Epithelial cell of esophagus (primary cell): Measurements from ENCODE around the gene ANK2.

Experiments used
- DNase-seq: peaks from one replicate; pipeline ENCODE4 v3.0.0; 2010; ENCODE audit warnings: low read depth
- H3K4me3 ChIP-seq: 2 replicates; pipeline ENCODE4 v1.5.1; 2011; ENCODE audit warnings: mild to moderate bottlenecking, low read length, control low read depth
- TF ChIP-seq, protein P1 (sequence below): IDR thresholded peaks from 2 replicates; pipeline ENCODE4 v1.5.1; 2011; ENCODE audit warnings: low read depth, mild to moderate bottlenecking, low read length, control low read depth, inconsistent platforms; ENCODE audit not compliant: insufficient read depth; ENCODE audit errors: missing control alignments

Gene ANK2

DNA sequence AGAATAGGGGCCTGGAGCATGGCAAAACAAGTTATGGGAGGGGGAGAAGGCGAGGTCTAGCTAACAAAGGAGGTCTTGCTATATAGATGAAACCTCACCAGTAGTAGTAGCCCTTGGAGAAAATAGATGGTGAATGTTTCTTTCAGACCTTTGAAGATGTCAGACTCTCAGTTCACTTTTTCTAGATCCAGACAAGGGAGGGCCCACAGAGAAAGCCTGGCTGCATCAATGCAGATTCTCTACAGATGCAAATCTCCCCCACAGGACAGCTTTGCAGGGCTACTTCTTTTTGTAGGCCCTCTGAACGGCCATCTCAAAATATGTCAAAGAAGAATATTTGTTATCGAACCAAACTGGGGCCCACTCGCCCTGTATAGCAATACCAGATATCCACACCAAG, 159.7 kb downstream of the ANK2 start:
- H3K4me3 ChIP-seq = no peak overlapping the region
- DNase-seq = no peak
- TF ChIP-seq, protein P1, sequence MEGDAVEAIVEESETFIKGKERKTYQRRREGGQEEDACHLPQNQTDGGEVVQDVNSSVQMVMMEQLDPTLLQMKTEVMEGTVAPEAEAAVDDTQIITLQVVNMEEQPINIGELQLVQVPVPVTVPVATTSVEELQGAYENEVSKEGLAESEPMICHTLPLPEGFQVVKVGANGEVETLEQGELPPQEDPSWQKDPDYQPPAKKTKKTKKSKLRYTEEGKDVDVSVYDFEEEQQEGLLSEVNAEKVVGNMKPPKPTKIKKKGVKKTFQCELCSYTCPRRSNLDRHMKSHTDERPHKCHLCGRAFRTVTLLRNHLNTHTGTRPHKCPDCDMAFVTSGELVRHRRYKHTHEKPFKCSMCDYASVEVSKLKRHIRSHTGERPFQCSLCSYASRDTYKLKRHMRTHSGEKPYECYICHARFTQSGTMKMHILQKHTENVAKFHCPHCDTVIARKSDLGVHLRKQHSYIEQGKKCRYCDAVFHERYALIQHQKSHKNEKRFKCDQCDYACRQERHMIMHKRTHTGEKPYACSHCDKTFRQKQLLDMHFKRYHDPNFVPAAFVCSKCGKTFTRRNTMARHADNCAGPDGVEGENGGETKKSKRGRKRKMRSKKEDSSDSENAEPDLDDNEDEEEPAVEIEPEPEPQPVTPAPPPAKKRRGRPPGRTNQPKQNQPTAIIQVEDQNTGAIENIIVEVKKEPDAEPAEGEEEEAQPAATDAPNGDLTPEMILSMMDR = no peak

DNA sequence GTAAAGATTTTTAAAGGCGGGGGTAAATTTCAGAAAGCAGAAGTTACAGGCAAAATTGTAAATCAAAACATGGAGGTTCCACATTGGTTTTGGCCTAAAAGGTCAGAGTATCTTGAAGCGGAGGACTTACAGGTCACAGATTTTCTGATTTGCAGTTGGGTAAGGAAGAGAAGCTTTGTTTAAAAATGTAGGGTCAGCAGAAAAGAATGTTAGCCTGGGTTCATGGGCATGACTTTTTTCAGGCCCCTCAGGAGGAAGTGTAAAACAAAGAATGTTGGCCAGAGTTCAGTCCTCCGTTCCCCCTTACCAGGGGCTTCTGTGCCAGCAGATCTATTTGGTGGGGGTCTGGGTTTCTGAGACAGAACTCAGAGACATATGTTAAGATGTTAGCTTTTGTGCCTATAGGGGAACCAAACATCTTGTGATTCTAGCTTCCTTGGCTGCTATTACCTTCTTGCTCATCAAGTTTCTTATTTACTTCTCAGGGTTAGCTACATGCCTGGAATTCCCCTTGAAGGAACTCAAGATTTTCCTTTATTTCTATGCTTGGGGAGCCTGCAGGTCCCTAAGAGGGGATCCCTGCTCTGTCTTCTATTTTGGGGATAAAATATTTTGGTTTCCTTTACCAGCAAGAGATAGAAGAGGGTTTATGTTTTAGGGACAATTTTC, 160.3 kb downstream of the ANK2 start:
- H3K4me3 ChIP-seq = no peak overlapping the region
- TF ChIP-seq, protein P1 = no peak
- no peak for DNase-seq

DNA sequence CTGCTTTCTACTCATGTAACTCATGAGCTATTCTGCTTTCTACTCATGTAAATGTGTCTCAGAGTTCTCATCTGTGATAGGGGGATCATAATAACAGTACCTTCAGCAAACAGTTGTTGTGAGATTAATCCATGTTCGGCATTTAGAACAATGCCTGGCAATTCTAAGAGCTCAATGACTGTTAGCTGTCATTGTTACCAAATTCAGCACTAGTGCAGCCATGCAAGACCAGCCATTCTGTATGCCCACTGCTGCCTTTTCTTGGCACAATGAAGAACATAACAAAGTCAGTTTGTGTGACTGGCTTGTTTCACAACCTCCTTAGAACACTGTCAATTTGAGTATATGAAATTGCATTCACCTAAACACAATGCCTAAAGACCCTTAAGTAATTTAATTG, 163.2 kb downstream of the ANK2 start:
- DNase-seq = no peak
- TF ChIP-seq, protein P1 = no peak
- no peak overlapping the region for H3K4me3 ChIP-seq

DNA sequence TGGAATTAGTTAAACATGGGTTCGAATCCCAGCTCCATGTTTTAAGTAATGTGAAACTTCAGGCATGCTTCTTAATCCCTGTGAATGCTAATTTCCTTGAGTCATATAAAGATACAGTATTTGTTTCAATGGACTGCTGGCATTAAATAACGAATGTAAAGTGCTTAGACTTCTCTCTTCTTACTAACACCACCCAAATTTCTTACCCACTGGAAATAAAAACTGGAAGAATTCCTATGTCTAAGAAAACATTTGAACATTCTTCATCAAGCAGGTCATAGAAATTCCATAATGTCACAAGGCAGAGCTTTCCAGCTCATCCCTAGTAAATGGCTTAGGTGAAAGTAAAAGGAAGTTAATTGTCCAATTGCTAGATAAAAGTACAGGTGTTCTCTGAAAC, 172.5 kb downstream of the ANK2 start:
- H3K4me3 ChIP-seq = no peak overlapping the region
- TF ChIP-seq, protein P1 = no peak
- no peak for DNase-seq

DNA sequence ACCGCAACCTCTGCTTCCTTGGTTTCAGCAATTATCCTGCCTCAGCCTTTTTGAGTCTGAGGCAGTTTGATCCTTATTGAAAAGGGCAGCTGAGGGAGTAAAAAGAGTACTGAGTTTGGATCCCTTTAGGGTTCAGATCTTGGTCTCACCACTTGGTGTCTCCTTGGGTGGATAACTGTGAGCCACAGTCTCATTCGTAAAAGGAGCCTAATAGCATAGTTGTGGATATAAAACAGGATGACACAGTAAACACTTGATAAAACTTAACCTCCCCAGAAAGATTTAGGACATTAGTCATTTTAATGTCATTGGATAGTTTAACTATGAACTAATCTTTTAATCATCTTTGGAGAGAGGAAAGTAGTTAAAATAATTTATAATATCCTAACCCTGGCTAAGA, 173.0 kb downstream of the ANK2 start:
- DNase-seq = no peak
- H3K4me3 ChIP-seq = no peak overlapping the region
- TF ChIP-seq, protein P1 = no peak

DNA sequence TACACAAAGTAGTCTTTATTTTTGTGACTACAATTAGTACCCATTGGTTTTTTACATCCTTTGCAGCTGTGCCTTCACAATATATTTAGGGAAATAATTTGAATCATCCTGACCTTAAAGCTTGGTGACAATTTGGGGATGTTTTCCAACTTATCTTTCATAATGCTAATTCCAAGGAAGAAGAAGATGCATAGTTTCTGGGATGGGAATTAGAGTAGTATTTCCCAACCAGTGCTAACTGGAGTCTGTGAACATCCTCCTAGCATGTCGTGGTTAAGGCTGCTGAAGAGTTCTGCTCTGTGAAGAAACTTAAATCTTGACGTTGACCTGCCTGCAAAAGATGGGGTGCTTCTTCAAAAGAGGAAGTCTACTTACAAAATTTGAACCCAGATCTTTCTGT, 173.5 kb downstream of the ANK2 start:
- TF ChIP-seq, protein P1 = no peak
- no peak for DNase-seq
- H3K4me3 ChIP-seq = no peak overlapping the region

DNA sequence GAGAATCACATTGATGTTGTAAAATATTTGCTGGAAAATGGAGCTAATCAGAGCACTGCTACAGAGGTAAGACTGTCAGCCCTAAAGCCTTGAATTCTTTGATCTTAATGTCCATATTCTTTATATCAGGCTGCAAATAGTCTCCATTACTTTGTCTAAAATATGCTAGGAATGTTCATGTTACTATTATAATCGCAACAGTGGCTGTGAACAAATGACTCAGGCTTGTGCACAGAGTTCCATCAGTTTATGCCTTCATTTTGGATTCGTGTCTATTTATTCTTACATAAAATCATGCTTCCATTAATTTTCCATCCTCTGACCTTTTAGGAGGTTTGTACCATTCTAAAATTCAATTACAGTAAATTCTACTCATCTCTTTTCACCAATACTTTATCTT, 182.7 kb downstream of the ANK2 start:
- TF ChIP-seq, protein P1 = no peak
- H3K4me3 ChIP-seq = no peak overlapping the region
- DNase-seq = no peak
